OCI-LY1 (cell line): ENCODE data around the gene ITGA1.

ENCODE experiments used
- CTCF ChIP-seq: fragments of 200-600 bp; sonication (generic), shearing (Covaris generic); IDR thresholded peaks from 2 replicates; pipeline ENCODE4 v1.5.1; 2017; ENCODE audit warnings: mild to moderate bottlenecking, antibody characterized with exemption, low read length, moderate library complexity, mixed read lengths
- EZH2 ChIP-seq: fragments of 200-600 bp; sonication (generic), shearing (Covaris generic); IDR thresholded peaks from 2 replicates; pipeline ENCODE4 v1.8.0; 2017; ENCODE audit warnings: borderline replicate concordance, mixed run types, mild to moderate bottlenecking, antibody characterized with exemption, low read length, moderate library complexity, mixed read lengths

GRCh38 chr5:52985306-52985705, 197.6 kb downstream of the ITGA1 start:
- no peak for TF ChIP-seq CTCF
- no peak for TF ChIP-seq EZH2
